CD4-positive, alpha-beta T cell (primary cell): ENCODE measurements around the gene RDH13. TPM values are rescaled to one million over a fixed set of nuclear protein-coding genes. Genes with fewer than 3 reads are reported as not detected.
A peak's percentile ranks its signal among the peaks of the same experiment; 100 is the strongest.
"Not testable (repeated sequence)": the region's sequence is repeated elsewhere in the genome, so short reads cannot be mapped to it uniquely, and the experiment has no call there.

Experiments used
- ATAC-seq: fragments of 200-7000 bp; cut with Tn5 transposase; one replicate; pipeline ENCODE4 v1.10.0; 2022; ENCODE audit warnings: mild to moderate bottlenecking; ENCODE audit not compliant: poor library complexity
- CTCF ChIA-PET: fragments of 350-600 bp; sonication (Branson Sonifier 250); formaldehyde crosslinking; loops from one replicate; lab custom pipeline; 2021; ENCODE audit warnings: antibody characterized with exemption, inconsistent platforms; lab: Charles Lee
- POLR2A ChIA-PET: fragments of 350-600 bp; sonication (Branson Sonifier 250); formaldehyde crosslinking; loops from one replicate; lab custom pipeline; 2021; ENCODE audit warnings: antibody characterized with exemption, inconsistent platforms; lab: Charles Lee
- DNase-seq, 14 experiments: peaks; one replicate each; pipeline ENCODE4 v3.0.0-alpha.2; 2013 to 2020; ENCODE audit warnings: mixed read lengths in 2 of 14
- H3K27ac ChIP-seq, 2 donors: one replicate each; pipeline versions ENCODE4 v1.5.1 to v1.7.0; 2013; ENCODE audit warnings: low read length in 2 of 2, low read depth in 1 of 2, mild to moderate bottlenecking in 1 of 2
- H3K27me3 ChIP-seq, 2 experiments: 1 replicate in 1 of 2; 2 replicates in 1 of 2; pipeline versions ENCODE4 v1.6.1 to v1.7.0; 2013; ENCODE audit warnings: low read length in 2 of 2, control low read depth in 1 of 2, mild to moderate bottlenecking in 1 of 2, moderate library complexity in 1 of 2; ENCODE audit not compliant: insufficient read depth in 2 of 2, control insufficient read depth in 1 of 2
- H3K36me3 ChIP-seq: one replicate; pipeline ENCODE4 v1.6.1; 2013; ENCODE audit warnings: low read length, control low read depth; ENCODE audit not compliant: insufficient read depth
- H3K4me1 ChIP-seq: one replicate; pipeline ENCODE4 v1.6.1; 2013; ENCODE audit warnings: low read length, control low read depth; ENCODE audit not compliant: insufficient read depth
- H3K4me3 ChIP-seq: one replicate; pipeline ENCODE4 v1.5.1; 2013; ENCODE audit warnings: mild to moderate bottlenecking, low read length, moderate library complexity
- H3K9me3 ChIP-seq, 2 experiments: 1 replicate in 1 of 2; 2 replicates in 1 of 2; pipeline versions ENCODE4 v1.6.1 to v1.7.0; 2013; ENCODE audit warnings: low read length in 2 of 2, mild to moderate bottlenecking in 2 of 2, control low read depth in 1 of 2, moderate library complexity in 1 of 2; ENCODE audit not compliant: control insufficient read depth in 1 of 2, insufficient read depth in 1 of 2
- H3K27ac Mint-ChIP-seq: one replicate; pipeline ENCODE4 v1.8.0; 2020; ENCODE audit warnings: mixed read lengths
- H3K27me3 Mint-ChIP-seq: one replicate; pipeline ENCODE4 v1.8.0; 2021; ENCODE audit warnings: mixed read lengths
- H3K36me3 Mint-ChIP-seq: one replicate; pipeline ENCODE4 v1.8.0; 2021; ENCODE audit warnings: low read depth, mixed read lengths
- H3K4me1 Mint-ChIP-seq: one replicate; pipeline ENCODE4 v1.8.0; 2021; ENCODE audit warnings: low read depth, mixed read lengths
- H3K4me3 Mint-ChIP-seq: one replicate; pipeline ENCODE4 v1.8.0; 2020; ENCODE audit warnings: mild to moderate bottlenecking, mixed read lengths
- H3K9me3 Mint-ChIP-seq: one replicate; pipeline ENCODE4 v1.8.0; 2020; ENCODE audit warnings: mixed read lengths
- intact Hi-C, 2 experiments: fragments of 100-400 bp; cut with DNase I in 1 of 2; cut with micrococcal nuclease in 1 of 2; formaldehyde crosslinking; loops; one replicate each; pipeline versions ENCODE4 v1.15.1 to v1.9.0; 2023 to 2025; cut with DNase I, micrococcal nuclease
- total RNA-seq, 174 experiments: library from RNA in 2 of 174; stranded (reverse) in 2 of 174; gene quantifications; one replicate each; pipeline ENCODE4 v1.2.3 and lab custom pipeline; 2021 to 2026
- TF ChIP-seq, protein P1 (sequence below): fragments of 200-600 bp; IDR thresholded peaks from one replicate; pipeline ENCODE4 v1.8.0; 2022; ENCODE audit warnings: antibody characterized with exemption, mild to moderate bottlenecking

Gene RDH13
- total RNA-seq, 2 experiments from 2014 or later, result 7.4 to 8.8 TPM

DNA sequence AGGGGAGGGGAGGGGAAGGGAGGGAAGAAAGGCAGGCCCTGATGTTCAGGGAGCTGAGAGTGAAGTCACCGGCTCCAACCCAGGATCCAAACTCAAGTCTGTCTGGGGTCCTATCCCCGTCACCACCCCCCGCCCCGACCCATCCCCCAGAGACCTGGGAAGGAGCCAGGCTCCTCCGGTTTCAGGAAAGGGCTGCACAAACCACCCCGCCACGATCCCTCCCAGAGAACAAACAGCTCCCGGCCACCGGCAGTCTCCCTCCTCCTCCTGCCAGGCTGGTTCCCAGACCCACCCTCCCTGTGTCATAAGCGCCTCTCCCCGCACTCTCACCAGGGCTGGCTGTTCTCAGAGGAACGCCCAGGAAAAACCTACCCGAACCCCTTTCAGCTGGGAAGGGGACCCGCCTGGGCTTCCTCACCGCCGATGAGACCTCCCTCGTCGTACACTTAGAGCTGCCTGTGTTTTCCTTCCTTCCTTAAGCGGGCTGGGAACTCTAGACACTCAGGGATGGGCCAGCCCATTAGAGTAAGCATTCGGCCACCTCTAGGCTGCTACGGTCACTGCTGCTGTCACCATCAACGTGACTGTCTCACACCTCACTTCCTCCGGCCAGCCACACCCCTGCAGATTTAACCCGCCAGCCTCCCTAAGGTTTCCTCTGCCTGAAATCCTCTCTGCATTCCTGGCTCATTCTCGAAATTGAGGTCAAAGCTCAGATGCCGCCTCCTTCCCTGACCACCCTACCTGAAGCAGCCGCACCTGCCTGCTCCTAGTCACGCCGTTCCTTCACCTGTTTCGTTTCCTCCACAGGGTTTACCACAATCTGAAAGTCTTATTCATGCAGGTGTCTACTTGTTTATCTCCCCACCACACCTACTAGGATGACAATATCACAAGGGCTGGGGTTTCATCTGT is 6.3 kb upstream of the RDH13 start:
- peaks cover 0 to 32% of the 10 kb centered on the region in 2 experiments for H3K9me3 ChIP-seq
- DNase-seq, result peak in 1 of 14 experiments; percentile 29
- no peaks in the 10 kb centered on the region for H3K36me3 ChIP-seq
- Mint-ChIP-seq H3K4me3 (peak overlapping the region; percentile 70), H3K36me3 (no peaks in the 10 kb centered on the region), H3K27me3 (peaks cover 77% of the 10 kb centered on the region), H3K27ac (no peak overlapping the region), H3K9me3 (no peaks in the 10 kb centered on the region), H3K4me1 (peaks cover 18% of the 10 kb centered on the region)
- H3K27me3 ChIP-seq, result peaks cover 38 to 59% of the 10 kb centered on the region in 2 experiments
- H3K27ac ChIP-seq, result no peak overlapping the region
- H3K4me3 ChIP-seq, result no peak overlapping the region
- peaks cover 11% of the 10 kb centered on the region for H3K4me1 ChIP-seq
- ATAC-seq, result peak; percentile 63
- intact Hi-C loops, result no loop called here
- ChIA-PET POLR2A (no interaction called here), CTCF (interaction anchor here (1.2 kb wide), 1 partner anchor 11 kb away, joined by 3 read pairs; no protein-coding TSS in a partner anchor)
- TF ChIP-seq, protein P1, sequence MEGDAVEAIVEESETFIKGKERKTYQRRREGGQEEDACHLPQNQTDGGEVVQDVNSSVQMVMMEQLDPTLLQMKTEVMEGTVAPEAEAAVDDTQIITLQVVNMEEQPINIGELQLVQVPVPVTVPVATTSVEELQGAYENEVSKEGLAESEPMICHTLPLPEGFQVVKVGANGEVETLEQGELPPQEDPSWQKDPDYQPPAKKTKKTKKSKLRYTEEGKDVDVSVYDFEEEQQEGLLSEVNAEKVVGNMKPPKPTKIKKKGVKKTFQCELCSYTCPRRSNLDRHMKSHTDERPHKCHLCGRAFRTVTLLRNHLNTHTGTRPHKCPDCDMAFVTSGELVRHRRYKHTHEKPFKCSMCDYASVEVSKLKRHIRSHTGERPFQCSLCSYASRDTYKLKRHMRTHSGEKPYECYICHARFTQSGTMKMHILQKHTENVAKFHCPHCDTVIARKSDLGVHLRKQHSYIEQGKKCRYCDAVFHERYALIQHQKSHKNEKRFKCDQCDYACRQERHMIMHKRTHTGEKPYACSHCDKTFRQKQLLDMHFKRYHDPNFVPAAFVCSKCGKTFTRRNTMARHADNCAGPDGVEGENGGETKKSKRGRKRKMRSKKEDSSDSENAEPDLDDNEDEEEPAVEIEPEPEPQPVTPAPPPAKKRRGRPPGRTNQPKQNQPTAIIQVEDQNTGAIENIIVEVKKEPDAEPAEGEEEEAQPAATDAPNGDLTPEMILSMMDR, result no peak

DNA sequence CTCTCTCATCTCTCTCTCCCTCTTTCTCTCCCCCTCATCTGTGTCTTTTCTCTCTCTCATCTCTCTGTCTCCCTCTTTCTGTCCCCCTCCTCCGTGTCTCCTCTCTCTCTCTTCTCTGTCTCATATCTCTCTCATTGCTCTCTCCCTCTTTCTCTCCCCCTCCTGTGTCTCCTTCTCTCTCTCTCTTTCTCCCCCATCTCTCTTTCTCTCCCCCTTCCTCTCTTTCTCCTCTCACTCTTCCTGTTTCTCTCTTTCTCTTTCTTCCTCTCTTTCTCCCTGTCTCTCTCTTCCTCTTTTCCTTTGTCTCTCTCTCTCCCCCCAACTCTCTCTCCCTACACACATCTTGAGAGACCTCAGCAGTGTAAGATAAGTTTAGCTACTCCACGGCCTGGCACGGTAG is 4.9 kb upstream of the RDH13 start:
- ChIA-PET CTCF (no interaction called here), POLR2A (no interaction called here)
- no peak for DNase-seq
- H3K36me3 ChIP-seq, result no peaks in the 10 kb centered on the region
- TF ChIP-seq, protein P1, result no peak
- Mint-ChIP-seq H3K4me3 (no peak overlapping the region), H3K27ac (no peak overlapping the region), H3K9me3 (no peaks in the 10 kb centered on the region), H3K27me3 (peaks cover 72% of the 10 kb centered on the region), H3K4me1 (peaks cover 23% of the 10 kb centered on the region), H3K36me3 (no peaks in the 10 kb centered on the region)
- peaks cover 36 to 58% of the 10 kb centered on the region in 2 experiments for H3K27me3 ChIP-seq
- no peak for ATAC-seq
- H3K9me3 ChIP-seq, result peaks cover 0 to 26% of the 10 kb centered on the region in 2 experiments
- H3K4me1 ChIP-seq, result peaks cover 18% of the 10 kb centered on the region
- H3K4me3 ChIP-seq, result no peak overlapping the region
- intact Hi-C loops, result no loop called here
- H3K27ac ChIP-seq, result no peak overlapping the region

DNA sequence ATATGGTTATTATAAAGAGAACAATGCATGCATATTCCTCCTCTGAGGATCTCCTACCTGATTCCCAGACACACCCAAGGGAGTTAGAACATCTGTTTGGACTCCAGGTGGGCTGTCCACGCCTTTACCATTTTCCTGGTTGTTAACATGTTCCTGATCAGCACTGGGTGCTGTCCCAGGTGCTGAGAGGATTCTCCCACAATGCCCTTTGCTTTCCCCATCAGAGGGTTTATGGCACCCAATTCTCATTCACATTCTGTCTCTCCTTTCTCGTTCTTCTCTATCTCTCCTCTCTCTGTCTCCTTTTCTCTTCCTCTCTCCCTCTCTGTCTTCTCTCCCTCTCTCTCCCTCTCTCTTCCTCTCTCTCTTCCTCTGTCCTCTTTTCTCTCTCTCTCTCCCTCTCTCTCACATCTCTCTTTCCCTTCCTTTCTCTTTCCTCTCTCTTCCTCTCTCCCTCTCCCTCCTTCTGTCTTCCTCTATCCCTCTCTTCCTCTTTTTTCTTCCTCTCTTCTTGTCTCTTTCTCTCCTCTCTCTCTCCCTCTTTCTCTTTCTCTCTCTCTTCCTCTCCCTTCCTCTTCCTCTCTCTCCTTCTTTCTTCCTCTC is 3.3 kb upstream of the RDH13 start:
- intact Hi-C loops, result no loop called here

DNA sequence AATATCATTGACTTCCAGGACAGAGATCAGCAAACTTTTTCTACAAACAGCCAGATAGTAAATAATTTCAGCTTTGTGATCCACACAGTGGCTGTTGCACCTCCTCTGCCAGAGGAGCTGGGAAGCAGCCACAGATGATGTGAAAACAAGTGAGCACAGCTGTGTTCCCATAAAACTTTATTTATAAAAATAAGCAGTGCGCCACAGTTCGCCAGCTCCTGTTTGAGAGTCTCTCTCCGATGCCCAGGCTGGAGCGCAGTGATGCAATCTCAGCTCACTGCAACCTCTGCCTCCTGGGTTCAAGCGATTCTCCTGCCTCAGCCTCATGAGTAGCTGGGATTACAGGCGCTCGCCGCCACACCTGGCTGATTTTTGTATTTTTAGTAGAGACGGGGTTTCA is 2.6 kb upstream of the RDH13 start:
- Mint-ChIP-seq H3K27me3 (peaks cover 48% of the 10 kb centered on the region), H3K4me1 (peaks cover 15% of the 10 kb centered on the region)
- H3K9me3 Mint-ChIP-seq, H3K4me3 ChIP-seq, H3K27ac Mint-ChIP-seq, intact Hi-C loops, H3K36me3 ChIP-seq, CTCF ChIA-PET, DNase-seq, H3K4me3 Mint-ChIP-seq, H3K36me3 Mint-ChIP-seq, POLR2A ChIA-PET, ATAC-seq, H3K27ac ChIP-seq: not testable (repeated sequence)
- Histone ChIP-seq H3K4me1 (peaks cover 33% of the 10 kb centered on the region), H3K27me3 (peaks cover 26 to 36% of the 10 kb centered on the region in 2 experiments), H3K9me3 (peaks cover 0 to 15% of the 10 kb centered on the region in 2 experiments)

More for the DNA sequence above, 3.3 kb upstream of the RDH13 start:
- ChIA-PET POLR2A (no interaction called here), CTCF (no interaction called here)
- H3K36me3 Mint-ChIP-seq, result no peaks in the 10 kb centered on the region
- peaks cover 15% of the 10 kb centered on the region for H3K4me1 Mint-ChIP-seq
- no peak overlapping the region for H3K4me3 ChIP-seq
- no peak for DNase-seq
- H3K27ac ChIP-seq, result no peak overlapping the region
- peaks cover 0 to 17% of the 10 kb centered on the region in 2 experiments for H3K9me3 ChIP-seq
- no peaks in the 10 kb centered on the region for H3K9me3 Mint-ChIP-seq
- H3K4me1 ChIP-seq, result peaks cover 33% of the 10 kb centered on the region
- H3K36me3 ChIP-seq, result no peaks in the 10 kb centered on the region
- TF ChIP-seq, protein P1, result no peak
- H3K27me3 Mint-ChIP-seq, result peaks cover 55% of the 10 kb centered on the region
- H3K4me3 Mint-ChIP-seq, result no peak overlapping the region
- ATAC-seq, result no peak
- H3K27me3 ChIP-seq, result peaks cover 29 to 43% of the 10 kb centered on the region in 2 experiments
- H3K27ac Mint-ChIP-seq, result no peak overlapping the region
